Kidney epithelial cell (primary cell): ENCODE measurements around the gene U2AF2. TPM values are rescaled to one million over a fixed set of nuclear protein-coding genes. Genes with fewer than 3 reads are reported as not detected.
"Not testable (repeated sequence)": the region's sequence is repeated elsewhere in the genome, so short reads cannot be mapped to it uniquely, and the experiment has no call there.

Experiments
- DNase-seq: peaks from one replicate; pipeline ENCODE4 v3.0.0-alpha.2; 2010; ENCODE audit warnings: low read depth
- H3K27me3 ChIP-seq: 2 replicates; pipeline ENCODE4 v1.6.0; 2011; ENCODE audit warnings: low read length; ENCODE audit not compliant: control insufficient read depth, insufficient read depth
- H3K36me3 ChIP-seq: 2 replicates; pipeline ENCODE4 v1.5.1; 2011; ENCODE audit warnings: low read length; ENCODE audit not compliant: control insufficient read depth, insufficient read depth
- H3K4me3 ChIP-seq: 2 replicates; pipeline ENCODE4 v1.5.1; 2011; ENCODE audit warnings: low read depth, mild to moderate bottlenecking, control low read depth, low read length
- total RNA-seq: library from RNA; depleted of rRNA; stranded (reverse); fragments of >200 nt; gene quantifications from 2 replicates; pipeline ENCODE4 v1.2.3, GENCODE V29; 2015
- TF ChIP-seq, protein P1 (sequence below): IDR thresholded peaks from 2 replicates; pipeline ENCODE4 v1.5.1; 2011; ENCODE audit warnings: mild to moderate bottlenecking, moderate library complexity, low read length, control low read depth, inconsistent platforms; ENCODE audit not compliant: insufficient read depth, poor library complexity, severe bottlenecking

Gene U2AF2
- total RNA-seq, 1 donor from 2014 or later = 153 TPM

- TF ChIP-seq, protein P1, sequence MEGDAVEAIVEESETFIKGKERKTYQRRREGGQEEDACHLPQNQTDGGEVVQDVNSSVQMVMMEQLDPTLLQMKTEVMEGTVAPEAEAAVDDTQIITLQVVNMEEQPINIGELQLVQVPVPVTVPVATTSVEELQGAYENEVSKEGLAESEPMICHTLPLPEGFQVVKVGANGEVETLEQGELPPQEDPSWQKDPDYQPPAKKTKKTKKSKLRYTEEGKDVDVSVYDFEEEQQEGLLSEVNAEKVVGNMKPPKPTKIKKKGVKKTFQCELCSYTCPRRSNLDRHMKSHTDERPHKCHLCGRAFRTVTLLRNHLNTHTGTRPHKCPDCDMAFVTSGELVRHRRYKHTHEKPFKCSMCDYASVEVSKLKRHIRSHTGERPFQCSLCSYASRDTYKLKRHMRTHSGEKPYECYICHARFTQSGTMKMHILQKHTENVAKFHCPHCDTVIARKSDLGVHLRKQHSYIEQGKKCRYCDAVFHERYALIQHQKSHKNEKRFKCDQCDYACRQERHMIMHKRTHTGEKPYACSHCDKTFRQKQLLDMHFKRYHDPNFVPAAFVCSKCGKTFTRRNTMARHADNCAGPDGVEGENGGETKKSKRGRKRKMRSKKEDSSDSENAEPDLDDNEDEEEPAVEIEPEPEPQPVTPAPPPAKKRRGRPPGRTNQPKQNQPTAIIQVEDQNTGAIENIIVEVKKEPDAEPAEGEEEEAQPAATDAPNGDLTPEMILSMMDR = no peak
- DNase-seq = no peak
- H3K4me3 ChIP-seq = no peak overlapping the region
- no peaks in the 10 kb centered on the region for H3K27me3 ChIP-seq
- no peaks in the 10 kb centered on the region for H3K36me3 ChIP-seq
Observed at GRCh38 chr19:55717251-55717650, 62.4 kb downstream of the U2AF2 start.

GRCh38 chr19:55717879-55718711 lies 63.3 kb downstream of the U2AF2 start:
- not testable (repeated sequence) for H3K4me3 ChIP-seq, DNase-seq, H3K27me3 ChIP-seq, H3K36me3 ChIP-seq

- no peaks in the 10 kb centered on the region for H3K27me3 ChIP-seq
- no peaks in the 10 kb centered on the region for H3K36me3 ChIP-seq
- H3K4me3 ChIP-seq = no peak overlapping the region
- TF ChIP-seq, protein P1 = no peak
- no peak for DNase-seq
Observed at GRCh38 chr19:55720214-55720746, 65.4 kb downstream of the U2AF2 start.

DNA sequence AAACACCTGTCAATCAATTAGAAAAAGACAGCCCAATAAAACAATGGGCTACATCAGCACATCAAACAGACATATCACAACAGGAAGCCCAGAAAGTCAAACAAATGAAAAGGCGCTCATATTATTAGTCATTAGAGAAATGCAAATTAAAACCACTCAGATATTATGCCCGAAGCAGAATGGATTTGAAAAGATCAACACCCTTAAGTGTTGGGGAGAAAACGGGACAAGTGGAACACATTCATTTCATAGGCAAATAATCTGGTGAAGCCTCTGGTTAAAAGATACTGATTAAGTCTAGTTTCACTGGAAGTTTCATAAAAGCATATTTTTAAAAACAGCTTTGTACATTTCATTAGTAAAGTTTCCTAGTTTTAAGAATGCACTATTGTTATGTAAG lies 66.0 kb downstream of the U2AF2 start:
- Histone ChIP-seq H3K27me3 (no peaks in the 10 kb centered on the region), H3K36me3 (no peaks in the 10 kb centered on the region), H3K4me3 (no peak overlapping the region)
- TF ChIP-seq, protein P1 = no peak
- no peak for DNase-seq

DNA sequence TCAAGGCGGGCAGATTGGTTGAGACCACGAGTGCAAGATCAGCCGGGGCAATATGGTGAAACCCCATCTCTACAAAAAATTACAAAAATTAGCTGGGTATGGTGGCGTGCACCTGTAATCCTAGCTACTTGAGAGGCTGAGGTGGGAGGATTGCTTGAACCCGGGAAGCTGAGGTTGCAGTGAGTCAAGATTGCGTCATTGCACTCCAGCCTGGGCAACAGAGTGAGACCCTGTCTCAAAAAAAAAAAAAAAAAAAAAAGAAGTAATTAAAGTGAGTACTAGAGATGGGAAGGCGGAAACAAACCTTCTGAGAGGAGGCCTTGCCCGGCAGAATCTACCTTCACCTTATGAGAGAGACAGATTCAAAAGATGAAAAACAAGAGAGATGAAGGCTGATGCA lies 68.7 kb downstream of the U2AF2 start:
- TF ChIP-seq, protein P1 = no peak
- no peak for DNase-seq
- H3K4me3 ChIP-seq = no peak overlapping the region
- no peaks in the 10 kb centered on the region for H3K36me3 ChIP-seq
- no peaks in the 10 kb centered on the region for H3K27me3 ChIP-seq

Other genes starting within 250 kb of the U2AF2 start
- gene UBE2S, start 247.2 kb upstream of the U2AF2 start, total RNA-seq = 53.4 and 53.6 TPM in 2 replicates
- not detected in 2 replicates for gene SHISA7, start 211.7 kb upstream of the U2AF2 start, total RNA-seq
- 49.8 and 60.5 TPM in 2 replicates for gene ISOC2, start 193.4 kb upstream of the U2AF2 start, total RNA-seq
- gene C19orf85, start 190.3 kb upstream of the U2AF2 start, total RNA-seq = not detected in 2 replicates
- 7.3 and 15.8 TPM in 2 replicates for gene ZNF628, start 178.4 kb upstream of the U2AF2 start, total RNA-seq
- 17.1 and 18.2 TPM in 2 replicates for gene NAT14, start 169.8 kb upstream of the U2AF2 start, total RNA-seq
- 0.21 and 0.33 TPM in 2 replicates for gene SSC5D, start 166.6 kb upstream of the U2AF2 start, total RNA-seq
- gene SBK2, start 117.9 kb upstream of the U2AF2 start, total RNA-seq = 0.14 and 0.17 TPM in 2 replicates
- gene SBK3, start 109.5 kb upstream of the U2AF2 start, total RNA-seq = 0.33 TPM in 1 of 2 replicates, not detected in the other
- gene ZNF579, start 74.2 kb upstream of the U2AF2 start, total RNA-seq = 14.4 and 22.0 TPM in 2 replicates
- 8.4 and 9.4 TPM in 2 replicates for gene FIZ1, start 55.5 kb upstream of the U2AF2 start, total RNA-seq
- 32.7 and 35.0 TPM in 2 replicates for gene ZNF524, start 54.7 kb upstream of the U2AF2 start, total RNA-seq
- 5.6 and 7.6 TPM in 2 replicates for gene ZNF865, start 49.4 kb upstream of the U2AF2 start, total RNA-seq
- gene ZNF784, start 30.5 kb upstream of the U2AF2 start, total RNA-seq = 3.6 and 6.3 TPM in 2 replicates
- 10.1 and 10.4 TPM in 2 replicates for gene ZNF580, start 14.0 kb upstream of the U2AF2 start, total RNA-seq
- 36.9 and 41.8 TPM in 2 replicates for gene ZNF581, start 11.4 kb upstream of the U2AF2 start, total RNA-seq
- 12.0 and 12.2 TPM in 2 replicates for gene CCDC106, start 6.8 kb upstream of the U2AF2 start, total RNA-seq
- gene EPN1, start 20.2 kb downstream of the U2AF2 start, total RNA-seq = 155 and 186 TPM in 2 replicates
- gene NLRP9, start 83.4 kb downstream of the U2AF2 start, total RNA-seq = not detected in 2 replicates
- gene RFPL4A, start 104.1 kb downstream of the U2AF2 start, total RNA-seq = not detected in 2 replicates
- gene RFPL4AL1, start 114.1 kb downstream of the U2AF2 start, total RNA-seq = not detected in 2 replicates
- gene NLRP11, start 177.0 kb downstream of the U2AF2 start, total RNA-seq = not detected in 2 replicates
- gene NLRP4, start 181.5 kb downstream of the U2AF2 start, total RNA-seq = not detected in 2 replicates